ENCODE results near the gene MORN1.

MORN1 gene

DNA sequence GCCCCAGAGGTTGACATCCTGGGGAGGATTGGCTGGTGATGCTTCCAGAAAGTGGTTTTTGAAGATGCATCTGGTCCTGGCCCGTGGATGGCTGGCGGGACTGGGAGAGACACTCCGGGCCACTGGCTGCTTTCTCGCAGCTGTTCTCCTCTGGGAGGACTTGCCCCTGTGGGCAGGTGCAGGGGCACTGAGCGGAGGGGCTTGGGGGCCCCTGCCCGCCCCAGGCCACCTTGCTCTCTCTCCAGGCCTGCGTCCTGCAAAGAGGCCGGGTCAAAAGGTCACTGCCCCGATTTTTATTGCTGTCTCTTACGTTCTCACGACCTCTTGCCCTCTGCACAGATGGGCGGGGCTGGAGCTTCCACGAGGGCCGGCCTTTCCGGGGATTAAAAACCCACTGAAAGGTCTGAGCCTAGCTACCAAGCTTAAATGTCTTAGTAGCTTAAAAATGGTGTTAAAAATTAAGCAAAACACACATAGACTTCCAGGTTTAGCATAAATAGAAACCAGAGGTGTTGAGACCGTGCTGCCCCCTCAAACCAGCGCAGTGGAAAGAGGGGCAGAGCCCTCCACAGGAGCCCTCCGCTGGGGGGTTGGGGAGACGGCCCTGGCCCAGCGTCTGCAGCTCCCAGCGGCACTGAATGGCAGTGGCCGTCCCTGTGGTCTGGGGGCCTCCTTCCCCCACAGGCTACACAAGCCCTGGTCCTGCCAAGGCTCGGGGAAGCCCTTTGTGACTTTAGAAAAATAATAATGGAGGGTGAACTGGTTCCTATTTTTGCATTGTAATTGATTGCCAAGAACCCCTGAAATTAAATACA, 119.3 kb downstream of the MORN1 start:
- no peak for DNase-seq

Measured in activated CD4-positive, alpha-beta T cell treated with anti-CD3 and anti-CD28 coated beads for 4 hours (primary cell).